ENCODE data around the gene TBX6. TPM values are rescaled to one million over a fixed set of nuclear protein-coding genes. Genes with fewer than 3 reads are reported as not detected.
"Not testable (repeated sequence)": the region's sequence is repeated elsewhere in the genome, so short reads cannot be mapped to it uniquely, and the experiment has no call there.

The TBX6 gene
- total RNA-seq, 1 experiment from 2014 or later, result 3.6 TPM

- CTCF ChIA-PET, result no interaction called here
- no TSS peak for BruUV-seq (replicated peaks)
- TF ChIP-seq CTCF (IDR thresholded peaks at IDR 0.05; ENCODE audit: unreplicated experiment), result no peak
- Mint-ChIP-seq H3K4me3 (ENCODE audit: low read depth, unreplicated experiment) (no peak overlapping the region), H3K36me3 (ENCODE audit: insufficient read depth, unreplicated experiment) (no peaks in the 10 kb centered on the region), H3K9me3 (ENCODE audit: low read depth, unreplicated experiment) (peaks cover 3% of the 10 kb centered on the region), H3K27ac (ENCODE audit: unreplicated experiment) (no peak overlapping the region), H3K27me3 (ENCODE audit: unreplicated experiment) (no peaks in the 10 kb centered on the region), H3K4me1 (ENCODE audit: low read depth, unreplicated experiment) (peaks cover 8% of the 10 kb centered on the region)
- DNase-seq, result no peak
- intact Hi-C loops (cut with micrococcal nuclease; ENCODE audit: unreplicated experiment), result no loop called here
These were observed 45.4 kb upstream of the TBX6 start for GRCh38 chr16:30136971-30137605.

- CTCF ChIA-PET, result no interaction called here
- peaks cover 3% of the 10 kb centered on the region for H3K9me3 Mint-ChIP-seq (ENCODE audit: low read depth, unreplicated experiment)
- intact Hi-C loops (cut with micrococcal nuclease; ENCODE audit: unreplicated experiment), result no loop called here
- no peaks in the 10 kb centered on the region for H3K27me3 Mint-ChIP-seq (ENCODE audit: unreplicated experiment)
- no peak overlapping the region for H3K4me3 Mint-ChIP-seq (ENCODE audit: low read depth, unreplicated experiment)
- H3K4me1 Mint-ChIP-seq (ENCODE audit: low read depth, unreplicated experiment), result no peaks in the 10 kb centered on the region
- no peak overlapping the region for H3K27ac Mint-ChIP-seq (ENCODE audit: unreplicated experiment)
- no peaks in the 10 kb centered on the region for H3K36me3 Mint-ChIP-seq (ENCODE audit: insufficient read depth, unreplicated experiment)
- BruUV-seq (replicated peaks), result no TSS peak
- no peak for DNase-seq
- TF ChIP-seq CTCF (IDR thresholded peaks at IDR 0.05; ENCODE audit: unreplicated experiment), result no peak
These were observed 40.9 kb upstream of the TBX6 start for GRCh38 chr16:30132591-30132990.

- Mint-ChIP-seq H3K4me1 (ENCODE audit: low read depth, unreplicated experiment) (no peaks in the 10 kb centered on the region), H3K4me3 (ENCODE audit: low read depth, unreplicated experiment) (no peak overlapping the region), H3K36me3 (ENCODE audit: insufficient read depth, unreplicated experiment) (no peaks in the 10 kb centered on the region), H3K27ac (ENCODE audit: unreplicated experiment) (no peak overlapping the region), H3K9me3 (ENCODE audit: low read depth, unreplicated experiment) (peaks cover 3% of the 10 kb centered on the region), H3K27me3 (ENCODE audit: unreplicated experiment) (no peaks in the 10 kb centered on the region)
- intact Hi-C loops (cut with micrococcal nuclease; ENCODE audit: unreplicated experiment), result no loop called here
- TF ChIP-seq CTCF (IDR thresholded peaks at IDR 0.05; ENCODE audit: unreplicated experiment), result no peak
- CTCF ChIA-PET, result no interaction called here
- BruUV-seq (replicated peaks), result no TSS peak
- no peak for DNase-seq
These were observed 40.2 kb upstream of the TBX6 start for GRCh38 chr16:30131869-30132475.

- Mint-ChIP-seq H3K27ac (ENCODE audit: unreplicated experiment) (no peak overlapping the region), H3K4me3 (ENCODE audit: low read depth, unreplicated experiment) (no peak overlapping the region), H3K36me3 (ENCODE audit: insufficient read depth, unreplicated experiment) (peaks cover 6% of the 10 kb centered on the region), H3K27me3 (ENCODE audit: unreplicated experiment) (no peaks in the 10 kb centered on the region), H3K9me3 (ENCODE audit: low read depth, unreplicated experiment) (no peaks in the 10 kb centered on the region), H3K4me1 (ENCODE audit: low read depth, unreplicated experiment) (peaks cover 10% of the 10 kb centered on the region)
- CTCF ChIA-PET, result no interaction called here
- BruUV-seq (replicated peaks), result no TSS peak
- TF ChIP-seq CTCF (IDR thresholded peaks at IDR 0.05; ENCODE audit: unreplicated experiment), result no peak
- DNase-seq, result no peak
- intact Hi-C loops (cut with micrococcal nuclease; ENCODE audit: unreplicated experiment), result no loop called here
These were observed 36.3 kb upstream of the TBX6 start for GRCh38 chr16:30127993-30128392.

- H3K9me3 Mint-ChIP-seq (ENCODE audit: low read depth, unreplicated experiment); H3K27ac Mint-ChIP-seq (ENCODE audit: unreplicated experiment); H3K27me3 Mint-ChIP-seq (ENCODE audit: unreplicated experiment); H3K4me3 Mint-ChIP-seq (ENCODE audit: low read depth, unreplicated experiment); BruUV-seq (replicated peaks); intact Hi-C loops (cut with micrococcal nuclease; ENCODE audit: unreplicated experiment); DNase-seq: not testable (repeated sequence)
- Mint-ChIP-seq H3K4me1 (ENCODE audit: low read depth, unreplicated experiment) (peaks cover 24% of the 10 kb centered on the region), H3K36me3 (ENCODE audit: insufficient read depth, unreplicated experiment) (peaks cover 25% of the 10 kb centered on the region)
- CTCF ChIA-PET, result interaction anchor here (0.6 kb wide), 2 partner anchors 53 to 478 kb away, joined by 3 read pairs; no protein-coding TSS in a partner anchor
These were observed 34.0 kb upstream of the TBX6 start for GRCh38 chr16:30125690-30126089.
